HEK293 (cell line): Measurements from ENCODE around the gene TBXA2R.

Experiments used
- CTCF ChIA-PET: fragments of 350-600 bp; formaldehyde crosslinking; extraction: SDS; loops from one replicate; lab custom pipeline; 2021; ENCODE audit warnings: antibody characterized with exemption; lab: Yijun Ruan, JAX
- POLR2A ChIA-PET: fragments of 300-600 bp; formaldehyde crosslinking; extraction: SDS; loops from one replicate; lab custom pipeline; 2020; ENCODE audit warnings: antibody characterized with exemption, inconsistent platforms; lab: Yijun Ruan, JAX
- H3K27ac ChIP-seq: fragments of 200-500 bp; sonication (Bioruptor generic); 2 replicates; pipeline ENCODE4 v1.5.1; 2014; ENCODE audit warnings: low read depth, low read length, control low read depth, inconsistent platforms; ENCODE audit errors: extremely low read depth
- H3K36me3 ChIP-seq, 2 experiments: fragments of 200-500 bp in 1 of 2; sonication (Bioruptor generic) in 1 of 2; 1 replicate in 1 of 2; 2 replicates in 1 of 2; pipeline ENCODE4 v1.5.1; 2014 to 2017; ENCODE audit warnings: inconsistent platforms in 2 of 2, low read length in 2 of 2; ENCODE audit not compliant: control insufficient read depth in 2 of 2, insufficient read depth in 1 of 2
- H3K4me1 ChIP-seq: fragments of 200-500 bp; sonication (Bioruptor generic); 2 replicates; pipeline ENCODE4 v1.5.1; 2014; ENCODE audit warnings: mild to moderate bottlenecking, low read length, inconsistent platforms; ENCODE audit not compliant: control insufficient read depth, insufficient read depth
- H3K4me3 ChIP-seq: 2 replicates; pipeline ENCODE4 v1.5.1; 2011; ENCODE audit warnings: low read depth, mild to moderate bottlenecking, control low read depth, low read length, moderate library complexity
- H3K9me3 ChIP-seq: fragments of 200-500 bp; sonication (Bioruptor generic); 2 replicates; pipeline ENCODE4 v1.5.1; 2014; ENCODE audit warnings: low read depth, low read length, inconsistent platforms; ENCODE audit not compliant: control insufficient read depth, insufficient read depth
- BCL11B ChIP-seq: fragments of 450-650 bp; formaldehyde crosslinking; IDR thresholded peaks from 2 replicates; pipeline ENCODE4 v1.5.1; 2016; ENCODE audit warnings: low read depth, missing biosample characterization, missing genetic modification characterization
- GLIS1 ChIP-seq: fragments of 450-650 bp; formaldehyde crosslinking; IDR thresholded peaks from 2 replicates; pipeline ENCODE4 v1.5.1; 2016; ENCODE audit warnings: missing biosample characterization, missing genetic modification characterization
- GLIS2 ChIP-seq: fragments of 450-650 bp; formaldehyde crosslinking; IDR thresholded peaks from 2 replicates; pipeline ENCODE4 v1.5.1; 2016; ENCODE audit warnings: missing biosample characterization, missing genetic modification characterization
- YY2 ChIP-seq: fragments of 450-650 bp; formaldehyde crosslinking; IDR thresholded peaks from 2 replicates; pipeline ENCODE4 v1.5.1; 2016; ENCODE audit warnings: missing biosample characterization, missing genetic modification characterization
- ZNF184 ChIP-seq: fragments of 450-650 bp; IDR thresholded peaks from 2 replicates; pipeline ENCODE4 v1.5.1; 2018; ENCODE audit warnings: missing biosample characterization, mild to moderate bottlenecking, missing genetic modification characterization
- ZNF19 ChIP-seq: fragments of 450-650 bp; formaldehyde crosslinking; IDR thresholded peaks from 2 replicates; pipeline ENCODE4; 2016; ENCODE audit warnings: missing biosample characterization, missing genetic modification characterization, low read depth
- ZNF239 ChIP-seq: fragments of 450-650 bp; formaldehyde crosslinking; IDR thresholded peaks from 2 replicates; pipeline ENCODE4 v1.5.1; 2016; ENCODE audit warnings: missing biosample characterization, missing genetic modification characterization
- ZNF280C ChIP-seq: fragments of 450-650 bp; formaldehyde crosslinking; IDR thresholded peaks from 2 replicates; pipeline ENCODE4 v1.5.1; 2016; ENCODE audit warnings: missing biosample characterization, missing genetic modification characterization
- ZNF449 ChIP-seq: fragments of 450-650 bp; formaldehyde crosslinking; IDR thresholded peaks from 2 replicates; pipeline ENCODE4 v1.5.1; 2017; ENCODE audit warnings: missing biosample characterization, mild to moderate bottlenecking, missing genetic modification characterization, moderate library complexity
- ZNF488 ChIP-seq: fragments of 450-650 bp; formaldehyde crosslinking; IDR thresholded peaks from 2 replicates; pipeline ENCODE4 v1.5.1; 2016; ENCODE audit warnings: missing biosample characterization, missing genetic modification characterization
- ZNF501 ChIP-seq: fragments of 450-650 bp; formaldehyde crosslinking; IDR thresholded peaks from 2 replicates; pipeline ENCODE4 v1.5.1; 2016; ENCODE audit warnings: missing biosample characterization, missing genetic modification characterization
- ZNF660 ChIP-seq: fragments of 450-650 bp; IDR thresholded peaks from 2 replicates; pipeline ENCODE4 v1.5.1; 2018; ENCODE audit warnings: missing biosample characterization, mild to moderate bottlenecking, missing genetic modification characterization
- ZNF747 ChIP-seq: fragments of 450-650 bp; formaldehyde crosslinking; IDR thresholded peaks from 2 replicates; pipeline ENCODE4 v1.5.1; 2016; ENCODE audit warnings: missing biosample characterization, missing genetic modification characterization
- ZNF768 ChIP-seq: fragments of 450-650 bp; formaldehyde crosslinking; IDR thresholded peaks from 2 replicates; pipeline ENCODE4 v1.5.1; 2018; ENCODE audit warnings: missing biosample characterization, mild to moderate bottlenecking, missing genetic modification characterization
- TF ChIP-seq, protein P1 (sequence below): fragments of 450-650 bp; formaldehyde crosslinking; IDR thresholded peaks from 2 replicates; pipeline ENCODE4 v1.5.1; 2017; ENCODE audit warnings: missing biosample characterization, missing genetic modification characterization
- TF ChIP-seq, protein P2 (sequence below): fragments of 450-650 bp; formaldehyde crosslinking; IDR thresholded peaks from 2 replicates; pipeline ENCODE4 v1.5.1; 2016; ENCODE audit warnings: missing biosample characterization, missing genetic modification characterization
- TF ChIP-seq, protein P3 (sequence below): fragments of 450-650 bp; formaldehyde crosslinking; IDR thresholded peaks from 2 replicates; pipeline ENCODE4 v1.5.1; 2017; ENCODE audit warnings: missing biosample characterization, missing genetic modification characterization

Gene TBXA2R

DNA sequence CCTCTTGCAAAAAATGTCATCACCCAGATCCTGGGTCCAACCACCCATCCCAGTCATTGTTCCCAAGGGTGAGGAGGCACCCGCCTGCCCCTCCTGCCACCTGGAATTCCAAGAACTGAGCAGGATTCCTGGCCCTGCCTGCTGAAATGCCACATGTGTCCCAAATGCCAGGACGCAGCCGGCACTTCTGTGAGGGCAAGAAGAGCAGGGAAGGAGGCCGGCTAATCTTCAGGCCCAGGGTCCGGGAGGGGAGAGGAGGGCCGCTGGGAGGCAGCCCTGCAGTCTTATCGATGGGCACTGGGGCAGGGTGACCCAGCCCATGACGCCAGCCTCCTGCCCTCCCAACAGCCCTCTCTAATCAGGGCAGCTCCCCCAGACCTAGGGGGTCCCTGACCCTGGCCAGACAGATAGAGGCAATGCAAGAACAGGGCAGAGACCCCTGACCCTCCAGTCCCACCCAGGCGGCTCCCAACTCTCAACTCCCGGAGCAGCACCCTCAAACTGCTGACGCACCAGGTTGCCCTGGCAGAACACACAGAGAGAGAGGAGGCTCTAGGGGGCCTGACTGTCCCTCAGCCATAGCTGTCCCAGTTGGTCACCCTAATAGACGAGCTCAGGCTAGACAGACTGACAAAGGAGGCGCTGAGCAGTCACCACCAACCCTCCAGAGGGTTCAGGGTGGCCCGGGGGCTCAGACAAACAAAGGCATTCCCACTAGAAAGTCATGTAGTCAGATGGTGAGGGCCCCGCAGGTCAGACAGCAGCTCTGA lies 50.8 kb downstream of the TBXA2R start:
- CTCF ChIA-PET, result interaction anchor here (0.6 to 2.7 kb wide), 6 partner anchors 10 to 126 kb away, joined by 3 to 21 read pairs (median 4); no protein-coding TSS in a partner anchor
- POLR2A ChIA-PET, result interaction anchor here (0.8 to 1.0 kb wide), 2 partner anchors 11 to 18 kb away, joined by 3 to 7 read pairs; no protein-coding TSS in a partner anchor
- no peaks in the 10 kb centered on the region for H3K9me3 ChIP-seq
- TF ChIP-seq GLIS2 (tag by site-specific recombination) (0 out of 2 replicates have a peak, but pooled peaks have one; percentile 6), ZNF449 (tag by site-specific recombination) (no peak), YY2 (tag by site-specific recombination) (no peak), ZNF501 (tag by site-specific recombination) (no peak), BCL11B (no peak), ZNF239 (no peak), ZNF660 (tag by site-specific recombination) (no peak), ZNF19 (no peak), ZNF280C (tag by site-specific recombination) (no peak), ZNF768 (tag by site-specific recombination) (no peak), GLIS1 (tag by site-specific recombination) (0 out of 2 replicates have a peak, but pooled peaks have one; percentile 18), ZNF747 (tag by site-specific recombination) (no peak), ZNF488 (tag by site-specific recombination) (no peak), ZNF184 (no peak)
- TF ChIP-seq, protein P1, sequence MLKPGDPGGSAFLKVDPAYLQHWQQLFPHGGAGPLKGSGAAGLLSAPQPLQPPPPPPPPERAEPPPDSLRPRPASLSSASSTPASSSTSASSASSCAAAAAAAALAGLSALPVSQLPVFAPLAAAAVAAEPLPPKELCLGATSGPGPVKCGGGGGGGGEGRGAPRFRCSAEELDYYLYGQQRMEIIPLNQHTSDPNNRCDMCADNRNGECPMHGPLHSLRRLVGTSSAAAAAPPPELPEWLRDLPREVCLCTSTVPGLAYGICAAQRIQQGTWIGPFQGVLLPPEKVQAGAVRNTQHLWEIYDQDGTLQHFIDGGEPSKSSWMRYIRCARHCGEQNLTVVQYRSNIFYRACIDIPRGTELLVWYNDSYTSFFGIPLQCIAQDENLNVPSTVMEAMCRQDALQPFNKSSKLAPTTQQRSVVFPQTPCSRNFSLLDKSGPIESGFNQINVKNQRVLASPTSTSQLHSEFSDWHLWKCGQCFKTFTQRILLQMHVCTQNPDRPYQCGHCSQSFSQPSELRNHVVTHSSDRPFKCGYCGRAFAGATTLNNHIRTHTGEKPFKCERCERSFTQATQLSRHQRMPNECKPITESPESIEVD (tag by site-specific recombination), result no peak
- TF ChIP-seq, protein P2, sequence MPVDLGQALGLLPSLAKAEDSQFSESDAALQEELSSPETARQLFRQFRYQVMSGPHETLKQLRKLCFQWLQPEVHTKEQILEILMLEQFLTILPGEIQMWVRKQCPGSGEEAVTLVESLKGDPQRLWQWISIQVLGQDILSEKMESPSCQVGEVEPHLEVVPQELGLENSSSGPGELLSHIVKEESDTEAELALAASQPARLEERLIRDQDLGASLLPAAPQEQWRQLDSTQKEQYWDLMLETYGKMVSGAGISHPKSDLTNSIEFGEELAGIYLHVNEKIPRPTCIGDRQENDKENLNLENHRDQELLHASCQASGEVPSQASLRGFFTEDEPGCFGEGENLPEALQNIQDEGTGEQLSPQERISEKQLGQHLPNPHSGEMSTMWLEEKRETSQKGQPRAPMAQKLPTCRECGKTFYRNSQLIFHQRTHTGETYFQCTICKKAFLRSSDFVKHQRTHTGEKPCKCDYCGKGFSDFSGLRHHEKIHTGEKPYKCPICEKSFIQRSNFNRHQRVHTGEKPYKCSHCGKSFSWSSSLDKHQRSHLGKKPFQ (tag by site-specific recombination), result no peak
- TF ChIP-seq, protein P3, sequence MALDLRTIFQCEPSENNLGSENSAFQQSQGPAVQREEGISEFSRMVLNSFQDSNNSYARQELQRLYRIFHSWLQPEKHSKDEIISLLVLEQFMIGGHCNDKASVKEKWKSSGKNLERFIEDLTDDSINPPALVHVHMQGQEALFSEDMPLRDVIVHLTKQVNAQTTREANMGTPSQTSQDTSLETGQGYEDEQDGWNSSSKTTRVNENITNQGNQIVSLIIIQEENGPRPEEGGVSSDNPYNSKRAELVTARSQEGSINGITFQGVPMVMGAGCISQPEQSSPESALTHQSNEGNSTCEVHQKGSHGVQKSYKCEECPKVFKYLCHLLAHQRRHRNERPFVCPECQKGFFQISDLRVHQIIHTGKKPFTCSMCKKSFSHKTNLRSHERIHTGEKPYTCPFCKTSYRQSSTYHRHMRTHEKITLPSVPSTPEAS (tag by site-specific recombination), result no peak
- no peak overlapping the region; the same call in none of the 2 replicates for H3K4me3 ChIP-seq
- H3K27ac ChIP-seq, result no peak overlapping the region
- H3K4me1 ChIP-seq, result 0 out of 2 replicates have a peak, but pooled peaks cover 2% of the 10 kb centered on the region
- peaks cover 0 to 3% of the 10 kb centered on the region in 2 experiments; a peak in 2 of 3 replicates for H3K36me3 ChIP-seq
